ENCODE results near the gene FGD6. TPM values are rescaled to one million over a fixed set of nuclear protein-coding genes. Genes with fewer than 3 reads are reported as not detected.
A peak's percentile ranks its signal among the peaks of the same experiment; 100 is the strongest.

Gene FGD6
- total RNA-seq, 1 experiment from 2014 or later = 23.5 TPM

DNA sequence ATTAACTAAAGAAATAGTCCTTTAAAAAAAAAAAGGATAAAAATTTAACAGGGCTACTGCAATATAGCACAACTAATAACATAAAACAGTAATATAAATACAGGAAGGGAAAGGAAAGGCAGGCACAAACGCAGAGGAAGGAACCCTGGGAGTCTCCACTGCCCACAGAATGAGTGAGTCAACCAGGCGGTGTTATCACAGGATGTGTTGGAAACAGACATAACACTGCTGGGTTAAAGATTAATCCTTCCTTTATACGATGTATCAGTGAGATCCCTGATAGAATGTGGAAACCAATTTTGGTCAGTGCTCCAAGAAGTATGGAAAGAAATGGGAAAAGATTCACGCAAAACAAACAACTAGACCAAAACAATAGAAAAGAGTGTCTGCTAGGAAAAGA, 47.9 kb downstream of the FGD6 start:
- no peaks in the 10 kb centered on the region for H3K36me3 ChIP-seq (ENCODE audit: control insufficient read depth, insufficient read depth, low read length)

GRCh38 chr12:95168746-95169145, 48.5 kb downstream of the FGD6 start:
- no peaks in the 10 kb centered on the region for H3K27me3 ChIP-seq (replicated peaks; ENCODE audit: control insufficient read depth, insufficient read depth, low read length)
- H3K27ac Mint-ChIP-seq (ENCODE audit: unreplicated experiment) = peak overlapping the region; percentile 63
- H3K9me3 ChIP-seq = no peaks in the 10 kb centered on the region
- no peak overlapping the region for H3K4me3 ChIP-seq (ENCODE audit: low read depth, low read length)
- no peak overlapping the region for H3K4me3 Mint-ChIP-seq (ENCODE audit: unreplicated experiment)
- no peak for TF ChIP-seq CTCF (IDR thresholded peaks at IDR 0.05; ENCODE audit: insufficient read depth in 1 of 2, low read depth in 1 of 2, low read length in 1 of 2, severe bottlenecking in 1 of 2, unreplicated experiment in 1 of 2)
- no TSS peak for BruUV-seq (replicated peaks)
- POLR2A ChIA-PET = no interaction called here
- intact Hi-C loops (cut with micrococcal nuclease; ENCODE audit: unreplicated experiment) = no loop called here
- CTCF ChIA-PET = no interaction called here
- no peak for DNase-seq
- peaks cover 30% of the 10 kb centered on the region for H3K4me1 ChIP-seq
- H3K9me3 Mint-ChIP-seq (ENCODE audit: unreplicated experiment) = no peaks in the 10 kb centered on the region
- no peaks in the 10 kb centered on the region for H3K27me3 Mint-ChIP-seq (ENCODE audit: insufficient read depth, unreplicated experiment)
- peaks cover 34% of the 10 kb centered on the region for H3K36me3 Mint-ChIP-seq (ENCODE audit: insufficient read depth, unreplicated experiment)
- no peaks in the 10 kb centered on the region for H3K36me3 ChIP-seq (ENCODE audit: control insufficient read depth, insufficient read depth, low read length)
- peaks cover 35% of the 10 kb centered on the region for H3K4me1 Mint-ChIP-seq (ENCODE audit: low read depth, unreplicated experiment)

More for the DNA sequence above, 47.9 kb downstream of the FGD6 start:
- no peaks in the 10 kb centered on the region for H3K27me3 ChIP-seq (replicated peaks; ENCODE audit: control insufficient read depth, insufficient read depth, low read length)
- peaks cover 38% of the 10 kb centered on the region for H3K36me3 Mint-ChIP-seq (ENCODE audit: insufficient read depth, unreplicated experiment)
- ChIA-PET POLR2A (no interaction called here), CTCF (no interaction called here)
- DNase-seq = peak in 1 of 2 experiments; percentile 44
- peaks cover 30% of the 10 kb centered on the region; the same call in 1 of the 2 replicates for H3K4me1 ChIP-seq
- H3K4me1 Mint-ChIP-seq (ENCODE audit: low read depth, unreplicated experiment) = peaks cover 35% of the 10 kb centered on the region
- H3K9me3 ChIP-seq = no peaks in the 10 kb centered on the region
- H3K9me3 Mint-ChIP-seq (ENCODE audit: unreplicated experiment) = no peaks in the 10 kb centered on the region
- intact Hi-C loops (cut with micrococcal nuclease; ENCODE audit: unreplicated experiment) = no loop called here
- H3K4me3 ChIP-seq (ENCODE audit: low read depth, low read length) = no peak overlapping the region
- H3K4me3 Mint-ChIP-seq (ENCODE audit: unreplicated experiment) = no peak overlapping the region
- no peaks in the 10 kb centered on the region for H3K27me3 Mint-ChIP-seq (ENCODE audit: insufficient read depth, unreplicated experiment)
- no peak for TF ChIP-seq CTCF (IDR thresholded peaks at IDR 0.05; ENCODE audit: insufficient read depth in 1 of 2, low read depth in 1 of 2, low read length in 1 of 2, severe bottlenecking in 1 of 2, unreplicated experiment in 1 of 2)
- BruUV-seq (replicated peaks) = no TSS peak
- H3K27ac Mint-ChIP-seq (ENCODE audit: unreplicated experiment) = peak overlapping the region; percentile 63

DNA sequence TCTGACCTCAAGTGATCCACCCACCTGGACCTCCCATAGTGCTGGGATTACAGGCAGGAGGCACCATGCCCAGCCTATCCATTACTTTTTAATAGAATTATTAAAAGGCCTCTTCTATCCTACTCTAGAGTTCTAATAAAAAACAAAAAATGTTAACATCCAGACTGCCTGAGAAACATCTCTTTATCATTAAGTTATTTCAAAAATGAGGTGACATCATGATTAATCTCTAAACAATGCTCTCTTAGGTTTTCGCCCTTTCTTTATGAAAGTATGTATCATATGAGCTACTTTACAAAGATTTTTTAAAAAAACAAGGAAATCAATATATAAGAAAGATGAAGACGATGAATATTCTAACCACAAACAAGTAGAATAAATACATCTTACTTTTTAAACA, 52.6 kb downstream of the FGD6 start:
- H3K9me3 Mint-ChIP-seq (ENCODE audit: unreplicated experiment) = no peaks in the 10 kb centered on the region
- no TSS peak for BruUV-seq (replicated peaks)
- H3K9me3 ChIP-seq = no peaks in the 10 kb centered on the region
- ChIA-PET POLR2A (interaction anchor here (0.5 to 2.1 kb wide), 3 partner anchors 53 to 948 kb away, joined by 3 to 14 read pairs (median 5); partner anchors contain the start of genes FGD6 and VEZT), CTCF (no interaction called here)
- H3K36me3 Mint-ChIP-seq (ENCODE audit: insufficient read depth, unreplicated experiment) = peaks cover 19% of the 10 kb centered on the region
- intact Hi-C loops (cut with micrococcal nuclease; ENCODE audit: unreplicated experiment) = loop anchor here (5.0 kb wide), 1 partner anchor 38 kb away; no protein-coding TSS in a partner anchor
- DNase-seq = no peak
- peaks cover 40% of the 10 kb centered on the region for H3K4me1 Mint-ChIP-seq (ENCODE audit: low read depth, unreplicated experiment)
- H3K36me3 ChIP-seq (ENCODE audit: control insufficient read depth, insufficient read depth, low read length) = no peaks in the 10 kb centered on the region; the same call in 1 of the 2 replicates
- H3K27ac Mint-ChIP-seq (ENCODE audit: unreplicated experiment) = peak overlapping the region; percentile 71
- no peaks in the 10 kb centered on the region for H3K27me3 ChIP-seq (replicated peaks; ENCODE audit: control insufficient read depth, insufficient read depth, low read length)
- H3K4me3 ChIP-seq (ENCODE audit: low read depth, low read length) = peak overlapping the region; percentile 29
- peaks cover 40% of the 10 kb centered on the region for H3K4me1 ChIP-seq
- H3K27me3 Mint-ChIP-seq (ENCODE audit: insufficient read depth, unreplicated experiment) = no peaks in the 10 kb centered on the region
- peak overlapping the region; percentile 71 for H3K4me3 Mint-ChIP-seq (ENCODE audit: unreplicated experiment)
- TF ChIP-seq CTCF (IDR thresholded peaks at IDR 0.05; ENCODE audit: insufficient read depth in 1 of 2, low read depth in 1 of 2, low read length in 1 of 2, severe bottlenecking in 1 of 2, unreplicated experiment in 1 of 2) = no peak
